Head of caudate nucleus (tissue), 42 donors: Measurements from ENCODE around the gene DGKI.
A peak's percentile ranks its signal among the peaks of the same experiment; 100 is the strongest.

Source experiments
- DNase-seq, 42 donors: peaks; one replicate each; pipeline versions ENCODE4 v3.0.0 to v3.0.0-alpha.2; 2020 to 2021; ENCODE audit warnings: mixed read lengths in 7 of 42
- intact Hi-C: fragments of 100-400 bp; cut with DNase I; formaldehyde crosslinking; loops from one replicate; pipeline ENCODE4 v1.15.0; 2022

Gene DGKI

GRCh38 chr7:137393570-137393969, 453.2 kb downstream of the DGKI start:
- DNase-seq, result no peak
- intact Hi-C loops, result no loop called here

- intact Hi-C loops, result no loop called here
- no peak for DNase-seq
Measured at GRCh38 chr7:137390076-137390475, 456.7 kb downstream of the DGKI start.

GRCh38 chr7:137388916-137389315, 457.9 kb downstream of the DGKI start:
- no peak for DNase-seq
- intact Hi-C loops, result no loop called here

GRCh38 chr7:137386966-137387365, 459.8 kb downstream of the DGKI start:
- DNase-seq, result no peak
- intact Hi-C loops, result no loop called here

GRCh38 chr7:137381045-137381444, 465.7 kb downstream of the DGKI start:
- DNase-seq, result no peak

GRCh38 chr7:137373507-137373906, 473.3 kb downstream of the DGKI start:
- intact Hi-C loops, result no loop called here
- DNase-seq, result no peak

More at GRCh38 chr7:137381045-137381444, 465.7 kb downstream of the DGKI start:
- intact Hi-C loops, result no loop called here

- intact Hi-C loops, result no loop called here
- no peak for DNase-seq
Measured at GRCh38 chr7:137371616-137372015, 475.2 kb downstream of the DGKI start.

- intact Hi-C loops, result no loop called here
- DNase-seq, result no peak
Measured at GRCh38 chr7:137366995-137367394, 479.8 kb downstream of the DGKI start.

- DNase-seq, result no peak
- intact Hi-C loops, result no loop called here
Measured at GRCh38 chr7:137363683-137364082, 483.1 kb downstream of the DGKI start.

- intact Hi-C loops, result no loop called here
Measured at GRCh38 chr7:137360087-137360679, 486.6 kb downstream of the DGKI start.

GRCh38 chr7:137354961-137355360, 491.8 kb downstream of the DGKI start:
- DNase-seq, result no peak
- intact Hi-C loops, result no loop called here

More at GRCh38 chr7:137360087-137360679, 486.6 kb downstream of the DGKI start:
- no peak for DNase-seq

- intact Hi-C loops, result no loop called here
- DNase-seq, result peak in 29 of 42 donors; percentile 7 to 82 (median 41)
Measured at GRCh38 chr7:137354396-137354795, 492.4 kb downstream of the DGKI start.

- no peak for DNase-seq
- intact Hi-C loops, result no loop called here
Measured at GRCh38 chr7:137351941-137352340, 494.8 kb downstream of the DGKI start.

- no peak for DNase-seq
- intact Hi-C loops, result loop anchor here (10.0 kb wide), 1 partner anchor 109 kb away; no protein-coding TSS in a partner anchor
Measured at GRCh38 chr7:137345799-137346449, 500.9 kb downstream of the DGKI start.

- intact Hi-C loops, result loop anchor here (10.0 kb wide), 1 partner anchor 111 kb away; no protein-coding TSS in a partner anchor
- DNase-seq, result peak; percentile 26 to 84 (median 56)
Measured at GRCh38 chr7:137343281-137343841, 503.4 kb downstream of the DGKI start, which contains the start of gene PTN. PTN (minus strand) TSS chr7:137343733; CDS start chr7:137254973, 88,760 bp downstream.

- intact Hi-C loops, result loop anchor here (10.0 kb wide), 1 partner anchor 112 kb away; no protein-coding TSS in a partner anchor
- peak in 41 of 42 donors; percentile 15 to 83 (median 56) for DNase-seq
Measured at GRCh38 chr7:137342828-137343261, 503.9 kb downstream of the DGKI start.

- DNase-seq, result no peak
- intact Hi-C loops, result loop anchor here (10.0 kb wide), 1 partner anchor 113 kb away; no protein-coding TSS in a partner anchor
Measured at GRCh38 chr7:137342265-137342664, 504.5 kb downstream of the DGKI start.

GRCh38 chr7:137337902-137338301, 508.9 kb downstream of the DGKI start:
- intact Hi-C loops, result no loop called here
- DNase-seq, result no peak

GRCh38 chr7:137335814-137336213, 511.0 kb downstream of the DGKI start:
- intact Hi-C loops, result no loop called here

GRCh38 chr7:137331378-137331777, 515.4 kb downstream of the DGKI start:
- DNase-seq, result no peak
- intact Hi-C loops, result no loop called here

More at GRCh38 chr7:137335814-137336213, 511.0 kb downstream of the DGKI start:
- DNase-seq, result peak in 1 of 42 donors; percentile 7
